Body of pancreas (tissue), 4 donors: ENCODE results near the gene MYO16.

Experiments used
- CTCF ChIP-seq, 7 experiments: fragments of 450-650 bp in 4 of 7; fragments of 200-600 bp in 3 of 7; sonication (generic) in 3 of 7; IDR thresholded peaks; one replicate each; pipeline ENCODE4 v1.5.1; 2016 to 2019; ENCODE audit warnings: antibody characterized with exemption in 7 of 7
- POLR2A ChIP-seq, 3 donors: fragments of 450-650 bp; IDR thresholded peaks; one replicate each; pipeline ENCODE4 v1.6.1; 2016; ENCODE audit warnings: antibody characterized with exemption in 3 of 3, mild to moderate bottlenecking in 2 of 3

DNA sequence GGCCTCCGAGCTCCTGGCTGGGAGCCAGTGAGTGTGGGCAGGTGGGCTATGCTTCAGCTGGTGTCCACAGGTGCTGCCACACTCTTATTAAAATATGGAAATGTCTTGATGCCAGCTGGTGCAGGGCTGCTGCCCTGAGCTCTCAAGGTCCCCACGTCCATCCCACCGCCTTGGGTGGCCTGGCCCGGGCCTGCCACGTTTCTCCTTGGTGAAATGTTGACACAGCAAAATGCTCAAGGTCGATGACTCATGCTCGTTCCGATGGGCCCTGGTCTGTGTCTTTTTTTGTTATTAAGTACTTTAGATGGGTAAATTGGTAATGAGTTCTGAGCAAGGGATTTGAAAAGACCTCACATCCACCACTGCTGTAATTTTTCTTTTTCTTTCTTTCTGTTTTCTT, 524.7 kb downstream of the MYO16 start:
- TF ChIP-seq POLR2A (IDR thresholded peaks at IDR 0.05): no peak
- TF ChIP-seq CTCF (IDR thresholded peaks at IDR 0.05): no peak
